SIG-M5 (cell line): ENCODE results near the gene FGFBP2.
"Not testable (repeated sequence)": the region's sequence is repeated elsewhere in the genome, so short reads cannot be mapped to it uniquely, and the experiment has no call there.

Experiments
- DNase-seq: peaks from one replicate; lab custom pipeline; 2025; lab: John Stamatoyannopoulos, UW

The FGFBP2 gene

GRCh38 chr4:15930314-15930713 lies 32.7 kb downstream of the FGFBP2 start:
- DNase-seq, result no peak

GRCh38 chr4:15929540-15929939 lies 33.4 kb downstream of the FGFBP2 start:
- DNase-seq, result no peak

- DNase-seq, result no peak
These were observed 34.1 kb downstream of the FGFBP2 start for GRCh38 chr4:15928883-15929282.

- no peak for DNase-seq
These were observed 36.5 kb downstream of the FGFBP2 start for GRCh38 chr4:15926486-15926885.

- DNase-seq, result no peak
These were observed 37.1 kb downstream of the FGFBP2 start for GRCh38 chr4:15925830-15926229.

- no peak for DNase-seq
These were observed 41.4 kb downstream of the FGFBP2 start for GRCh38 chr4:15921592-15921932.

- no peak for DNase-seq
These were observed 42.0 kb downstream of the FGFBP2 start for GRCh38 chr4:15920723-15921591.

GRCh38 chr4:15918484-15919129 lies 44.4 kb downstream of the FGFBP2 start:
- no peak for DNase-seq

GRCh38 chr4:15917297-15917696 lies 45.7 kb downstream of the FGFBP2 start:
- DNase-seq, result no peak

- not testable (repeated sequence) for DNase-seq
These were observed 46.6 kb downstream of the FGFBP2 start for GRCh38 chr4:15916358-15916757.

GRCh38 chr4:15914736-15915135 lies 48.2 kb downstream of the FGFBP2 start:
- DNase-seq, result no peak

GRCh38 chr4:15914291-15914690 lies 48.7 kb downstream of the FGFBP2 start:
- no peak for DNase-seq

GRCh38 chr4:15913631-15913970 lies 49.4 kb downstream of the FGFBP2 start:
- no peak for DNase-seq

- no peak for DNase-seq
These were observed 49.9 kb downstream of the FGFBP2 start for GRCh38 chr4:15912961-15913630.

GRCh38 chr4:15912236-15912635 lies 50.7 kb downstream of the FGFBP2 start:
- no peak for DNase-seq
